Measurements from ENCODE around the gene PPP1R1A.

DNA sequence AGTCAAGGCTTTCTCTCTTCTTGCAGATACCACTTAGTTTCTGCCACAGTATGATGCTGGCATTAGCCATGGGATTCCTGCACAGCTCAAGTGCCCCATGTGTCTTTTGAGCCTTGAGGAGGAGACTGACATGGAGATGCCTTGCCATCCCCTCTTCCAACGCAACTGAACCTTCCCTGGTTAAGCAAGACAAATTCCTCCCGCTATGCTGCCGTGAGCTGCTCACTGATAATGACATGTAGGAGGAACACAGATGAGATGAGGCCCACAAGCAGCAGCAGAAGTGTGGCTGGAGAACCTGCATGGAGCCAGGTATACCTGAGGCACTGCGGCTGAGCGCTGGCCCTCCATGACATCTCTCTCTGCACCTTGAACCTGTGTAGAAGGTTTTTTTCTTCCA is 15.4 kb upstream of the PPP1R1A start:
- TF ChIP-seq CTCF (IDR thresholded peaks at IDR 0.05) (no peak), POLR2A (IDR thresholded peaks at IDR 0.05) (no peak)

All from Peyer's patch (tissue), 4 donors.